ENCODE data around the gene CSTPP1.

DNA sequence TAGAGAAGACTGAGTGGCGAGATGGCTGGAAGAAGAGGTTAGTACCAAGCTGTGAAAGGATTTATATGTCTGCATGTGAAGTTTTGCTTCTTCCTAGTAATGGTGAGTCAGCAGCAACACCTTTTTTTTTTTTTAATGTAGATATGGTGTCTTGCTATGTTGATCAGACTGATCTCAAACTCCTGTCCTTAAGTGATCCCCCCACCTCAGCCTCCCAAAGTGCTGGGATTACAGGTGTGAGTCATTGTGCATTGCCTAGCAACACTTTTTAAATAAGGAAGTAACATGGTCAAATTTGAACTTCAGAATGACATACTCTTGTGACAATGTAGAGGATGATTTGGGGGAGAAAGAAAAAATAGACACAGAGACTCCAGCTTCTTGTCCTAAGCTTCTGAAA lies 6.5 kb upstream of the CSTPP1 start:
- TF ChIP-seq, protein P1, sequence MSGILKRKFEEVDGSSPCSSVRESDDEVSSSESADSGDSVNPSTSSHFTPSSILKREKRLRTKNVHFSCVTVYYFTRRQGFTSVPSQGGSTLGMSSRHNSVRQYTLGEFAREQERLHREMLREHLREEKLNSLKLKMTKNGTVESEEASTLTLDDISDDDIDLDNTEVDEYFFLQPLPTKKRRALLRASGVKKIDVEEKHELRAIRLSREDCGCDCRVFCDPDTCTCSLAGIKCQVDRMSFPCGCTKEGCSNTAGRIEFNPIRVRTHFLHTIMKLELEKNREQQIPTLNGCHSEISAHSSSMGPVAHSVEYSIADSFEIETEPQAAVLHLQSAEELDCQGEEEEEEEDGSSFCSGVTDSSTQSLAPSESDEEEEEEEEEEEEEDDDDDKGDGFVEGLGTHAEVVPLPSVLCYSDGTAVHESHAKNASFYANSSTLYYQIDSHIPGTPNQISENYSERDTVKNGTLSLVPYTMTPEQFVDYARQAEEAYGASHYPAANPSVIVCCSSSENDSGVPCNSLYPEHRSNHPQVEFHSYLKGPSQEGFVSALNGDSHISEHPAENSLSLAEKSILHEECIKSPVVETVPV (CRISPR knock-in tag; IDR thresholded peaks at IDR 0.05) = no peak
- TF ChIP-seq CSDC2 (CRISPR knock-in tag; IDR thresholded peaks at IDR 0.05) (no peak), TCF4 (CRISPR knock-in tag; IDR thresholded peaks at IDR 0.05; ENCODE audit: borderline replicate concordance) (no peak), PPARA (CRISPR knock-in tag; IDR thresholded peaks at IDR 0.05; ENCODE audit: borderline replicate concordance) (no peak), RARB (CRISPR knock-in tag; IDR thresholded peaks at IDR 0.05) (no peak), ZFP30 (CRISPR knock-in tag; IDR thresholded peaks at IDR 0.05) (no peak), ZNF70 (CRISPR knock-in tag; IDR thresholded peaks at IDR 0.05) (no peak), ARNTL (CRISPR knock-in tag; IDR thresholded peaks at IDR 0.05; ENCODE audit: borderline replicate concordance, low read depth) (no peak), ZFP3 (CRISPR knock-in tag; IDR thresholded peaks at IDR 0.05) (no peak)
- TF ChIP-seq, protein P2, sequence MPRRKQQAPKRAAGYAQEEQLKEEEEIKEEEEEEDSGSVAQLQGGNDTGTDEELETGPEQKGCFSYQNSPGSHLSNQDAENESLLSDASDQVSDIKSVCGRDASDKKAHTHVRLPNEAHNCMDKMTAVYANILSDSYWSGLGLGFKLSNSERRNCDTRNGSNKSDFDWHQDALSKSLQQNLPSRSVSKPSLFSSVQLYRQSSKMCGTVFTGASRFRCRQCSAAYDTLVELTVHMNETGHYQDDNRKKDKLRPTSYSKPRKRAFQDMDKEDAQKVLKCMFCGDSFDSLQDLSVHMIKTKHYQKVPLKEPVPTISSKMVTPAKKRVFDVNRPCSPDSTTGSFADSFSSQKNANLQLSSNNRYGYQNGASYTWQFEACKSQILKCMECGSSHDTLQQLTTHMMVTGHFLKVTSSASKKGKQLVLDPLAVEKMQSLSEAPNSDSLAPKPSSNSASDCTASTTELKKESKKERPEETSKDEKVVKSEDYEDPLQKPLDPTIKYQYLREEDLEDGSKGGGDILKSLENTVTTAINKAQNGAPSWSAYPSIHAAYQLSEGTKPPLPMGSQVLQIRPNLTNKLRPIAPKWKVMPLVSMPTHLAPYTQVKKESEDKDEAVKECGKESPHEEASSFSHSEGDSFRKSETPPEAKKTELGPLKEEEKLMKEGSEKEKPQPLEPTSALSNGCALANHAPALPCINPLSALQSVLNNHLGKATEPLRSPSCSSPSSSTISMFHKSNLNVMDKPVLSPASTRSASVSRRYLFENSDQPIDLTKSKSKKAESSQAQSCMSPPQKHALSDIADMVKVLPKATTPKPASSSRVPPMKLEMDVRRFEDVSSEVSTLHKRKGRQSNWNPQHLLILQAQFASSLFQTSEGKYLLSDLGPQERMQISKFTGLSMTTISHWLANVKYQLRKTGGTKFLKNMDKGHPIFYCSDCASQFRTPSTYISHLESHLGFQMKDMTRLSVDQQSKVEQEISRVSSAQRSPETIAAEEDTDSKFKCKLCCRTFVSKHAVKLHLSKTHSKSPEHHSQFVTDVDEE (CRISPR knock-in tag; IDR thresholded peaks at IDR 0.05) = no peak
- TF ChIP-seq, protein P3, sequence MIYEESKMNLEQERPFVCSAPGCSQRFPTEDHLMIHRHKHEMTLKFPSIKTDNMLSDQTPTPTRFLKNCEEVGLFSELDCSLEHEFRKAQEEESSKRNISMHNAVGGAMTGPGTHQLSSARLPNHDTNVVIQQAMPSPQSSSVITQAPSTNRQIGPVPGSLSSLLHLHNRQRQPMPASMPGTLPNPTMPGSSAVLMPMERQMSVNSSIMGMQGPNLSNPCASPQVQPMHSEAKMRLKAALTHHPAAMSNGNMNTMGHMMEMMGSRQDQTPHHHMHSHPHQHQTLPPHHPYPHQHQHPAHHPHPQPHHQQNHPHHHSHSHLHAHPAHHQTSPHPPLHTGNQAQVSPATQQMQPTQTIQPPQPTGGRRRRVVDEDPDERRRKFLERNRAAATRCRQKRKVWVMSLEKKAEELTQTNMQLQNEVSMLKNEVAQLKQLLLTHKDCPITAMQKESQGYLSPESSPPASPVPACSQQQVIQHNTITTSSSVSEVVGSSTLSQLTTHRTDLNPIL (CRISPR knock-in tag; IDR thresholded peaks at IDR 0.05; ENCODE audit: low read depth) = no peak
- TF ChIP-seq, protein P4, sequence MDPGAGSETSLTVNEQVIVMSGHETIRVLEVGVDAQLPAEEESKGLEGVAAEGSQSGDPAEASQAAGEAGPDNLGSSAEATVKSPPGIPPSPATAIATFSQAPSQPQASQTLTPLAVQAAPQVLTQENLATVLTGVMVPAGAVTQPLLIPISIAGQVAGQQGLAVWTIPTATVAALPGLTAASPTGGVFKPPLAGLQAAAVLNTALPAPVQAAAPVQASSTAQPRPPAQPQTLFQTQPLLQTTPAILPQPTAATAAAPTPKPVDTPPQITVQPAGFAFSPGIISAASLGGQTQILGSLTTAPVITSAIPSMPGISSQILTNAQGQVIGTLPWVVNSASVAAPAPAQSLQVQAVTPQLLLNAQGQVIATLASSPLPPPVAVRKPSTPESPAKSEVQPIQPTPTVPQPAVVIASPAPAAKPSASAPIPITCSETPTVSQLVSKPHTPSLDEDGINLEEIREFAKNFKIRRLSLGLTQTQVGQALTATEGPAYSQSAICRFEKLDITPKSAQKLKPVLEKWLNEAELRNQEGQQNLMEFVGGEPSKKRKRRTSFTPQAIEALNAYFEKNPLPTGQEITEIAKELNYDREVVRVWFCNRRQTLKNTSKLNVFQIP (CRISPR knock-in tag; IDR thresholded peaks at IDR 0.05; ENCODE audit: borderline replicate concordance, low read depth) = no peak
